GM21390 (cell line): ENCODE results near the gene KRTAP13-2.

Experiments
- ATAC-seq: cut with Tn5 transposase; IDR thresholded peaks from one replicate; pipeline ENCODE4 v1.9.1; 2021; ENCODE audit not compliant: unreplicated experiment

KRTAP13-2 gene, protein sequence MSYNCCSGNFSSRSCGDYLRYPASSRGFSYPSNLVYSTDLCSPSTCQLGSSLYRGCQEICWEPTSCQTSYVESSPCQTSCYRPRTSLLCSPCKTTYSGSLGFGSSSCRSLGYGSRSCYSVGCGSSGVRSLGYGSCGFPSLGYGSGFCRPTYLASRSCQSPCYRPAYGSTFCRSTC

DNA sequence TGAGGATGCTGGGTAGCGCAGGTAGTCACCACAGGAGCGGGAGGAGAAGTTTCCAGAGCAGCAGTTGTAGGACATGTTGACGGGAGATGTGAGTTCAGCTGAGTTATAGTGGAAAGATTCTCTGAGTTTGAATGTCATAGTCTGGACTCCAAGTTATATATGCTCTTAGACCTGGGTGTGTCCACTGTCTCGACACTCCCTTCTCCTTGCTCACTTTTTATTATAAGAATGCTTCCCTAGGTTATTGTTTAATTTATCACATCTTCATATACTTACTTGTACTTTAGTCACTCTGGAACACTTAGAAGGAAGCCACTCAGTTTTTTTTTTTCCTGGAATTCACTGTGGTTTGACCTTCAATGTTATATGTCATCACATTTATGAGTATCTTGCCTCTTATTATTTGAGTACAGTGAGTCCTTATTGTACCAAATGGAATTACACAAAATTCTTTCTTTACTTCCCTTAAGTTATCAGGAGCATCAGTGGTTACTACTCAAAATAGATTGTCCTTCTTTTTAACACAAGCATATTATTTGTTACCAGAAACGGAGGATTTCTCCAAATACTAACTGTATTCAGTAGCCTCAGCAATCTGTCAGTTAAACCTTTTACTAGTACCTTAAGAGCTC lies at the start of gene KRTAP13-2:
Gene KRTAP13-2 (minus strand): TSS at position 133 of the 632 bp plus-strand sequence. CDS start 58 bp downstream, at position 75.
- no peak for ATAC-seq

DNA sequence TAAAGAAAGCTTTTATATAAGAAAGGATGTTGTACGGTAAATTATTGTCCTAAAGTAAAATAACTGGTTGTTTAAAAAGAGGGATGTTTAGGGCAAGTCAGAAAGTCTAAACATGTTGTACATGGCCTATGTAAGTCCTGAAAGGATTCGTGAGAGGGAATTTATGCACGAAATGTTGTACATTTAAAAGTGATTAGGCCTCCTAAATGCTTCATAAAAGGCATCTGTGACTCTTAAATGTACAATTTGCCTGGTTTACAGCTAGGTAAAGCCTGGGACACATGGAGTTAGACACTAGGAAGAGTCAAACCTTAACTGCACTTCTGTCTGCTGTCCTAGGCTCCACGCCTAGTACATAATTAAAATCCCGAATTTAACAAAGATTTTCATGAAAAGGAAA lies 43.9 kb upstream of the KRTAP13-2 start:
- ATAC-seq, result no peak

DNA sequence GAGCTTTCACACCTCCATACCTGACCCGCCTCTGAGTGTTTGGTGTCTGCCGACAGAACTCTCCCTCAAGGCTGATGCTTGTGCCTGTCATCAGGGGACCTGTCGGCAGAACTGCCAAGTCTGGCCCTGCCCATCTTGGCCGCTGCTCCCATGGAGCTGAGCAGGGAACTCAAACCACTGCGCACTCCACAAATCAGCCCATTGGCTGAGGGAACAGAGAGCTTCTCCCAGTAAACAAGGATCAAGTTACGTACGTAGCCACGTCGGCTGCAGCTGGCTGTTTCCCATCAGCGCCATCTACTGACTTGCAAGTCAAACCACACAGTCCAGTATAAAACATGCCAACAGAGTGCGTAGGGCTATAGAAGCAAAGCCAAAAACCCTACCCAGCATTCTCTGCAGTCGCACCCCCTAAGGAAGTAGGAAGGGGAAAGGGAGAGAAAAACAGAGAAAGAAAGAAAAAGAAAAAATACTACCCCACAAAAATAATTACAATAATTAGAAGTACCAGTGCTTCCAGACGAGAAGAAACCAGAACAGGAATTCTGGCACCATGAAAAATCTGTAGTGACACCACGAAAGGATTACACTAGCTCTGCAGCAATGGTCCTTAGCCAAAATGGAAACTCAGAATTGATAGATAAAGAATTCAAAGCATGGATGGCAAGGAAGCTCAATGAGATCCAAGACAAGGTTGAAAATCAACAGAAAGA lies 36.9 kb upstream of the KRTAP13-2 start:
- no peak for ATAC-seq

DNA sequence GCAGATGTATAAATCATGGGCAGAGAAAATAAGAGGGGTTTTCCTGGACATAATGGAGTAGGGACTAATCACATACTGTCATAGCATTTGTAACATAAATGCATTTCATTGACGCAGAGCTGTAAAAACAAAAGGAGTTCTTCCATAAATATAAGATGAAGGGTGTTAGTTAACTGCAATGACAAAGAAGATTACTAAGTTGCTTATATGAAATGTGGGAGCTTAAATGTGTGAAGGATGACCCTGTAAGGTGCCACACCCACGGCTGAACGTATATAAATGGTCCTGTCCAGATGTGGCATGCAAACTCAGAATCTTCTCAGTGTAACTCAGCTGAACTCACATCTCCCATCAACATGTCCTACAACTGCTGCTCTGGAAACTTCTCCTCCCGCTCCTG lies 23.7 kb upstream of the KRTAP13-2 start, which contains the start of gene KRTAP13-1:
Gene KRTAP13-1 (plus strand): TSS at position 301 of the 400 bp plus-strand sequence. CDS start 56 bp downstream, at position 357.
- ATAC-seq, result no peak

DNA sequence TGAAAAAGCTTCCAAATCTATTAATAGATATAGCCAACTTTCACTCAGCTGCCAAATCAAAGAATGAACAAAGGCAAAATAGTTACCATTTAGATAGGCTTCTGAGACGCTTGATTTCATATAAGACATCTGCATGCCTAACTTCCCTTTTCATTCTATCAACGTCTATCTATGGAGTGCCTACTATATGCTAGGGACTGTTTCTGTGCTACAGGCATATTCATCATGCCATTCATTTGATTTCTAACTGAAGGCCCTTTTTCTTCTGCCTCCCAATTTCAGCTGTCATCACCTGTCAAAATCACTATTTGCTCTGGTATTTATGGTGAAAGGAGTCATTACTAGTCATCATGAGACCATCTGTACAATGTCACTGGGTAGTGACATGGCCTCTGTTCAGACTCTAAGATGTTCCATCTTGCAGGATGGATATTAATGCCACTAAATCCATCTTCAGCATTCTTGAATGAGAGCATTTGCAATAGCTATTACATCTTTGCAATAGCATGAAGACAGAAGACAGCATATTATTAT lies 19.5 kb upstream of the KRTAP13-2 start:
- no peak for ATAC-seq

DNA sequence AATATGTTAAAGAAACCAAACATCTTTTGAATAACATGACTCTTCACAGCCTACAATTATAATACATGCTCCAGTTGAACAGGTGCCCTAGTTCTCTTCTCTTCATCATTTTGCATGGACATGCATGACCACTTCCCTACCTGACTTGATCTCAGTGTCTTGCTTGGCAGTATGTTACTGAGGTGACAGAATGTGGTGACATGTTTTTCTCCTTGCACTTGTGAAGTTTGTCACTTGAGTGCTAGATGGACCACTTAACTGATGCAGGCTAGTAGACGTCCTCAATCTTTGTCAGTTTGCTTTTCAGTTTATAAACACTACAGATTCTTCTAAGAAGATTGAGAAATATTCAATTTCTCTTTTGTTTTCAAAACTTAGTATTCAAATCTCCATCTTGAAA lies 10.1 kb upstream of the KRTAP13-2 start:
- no peak for ATAC-seq

DNA sequence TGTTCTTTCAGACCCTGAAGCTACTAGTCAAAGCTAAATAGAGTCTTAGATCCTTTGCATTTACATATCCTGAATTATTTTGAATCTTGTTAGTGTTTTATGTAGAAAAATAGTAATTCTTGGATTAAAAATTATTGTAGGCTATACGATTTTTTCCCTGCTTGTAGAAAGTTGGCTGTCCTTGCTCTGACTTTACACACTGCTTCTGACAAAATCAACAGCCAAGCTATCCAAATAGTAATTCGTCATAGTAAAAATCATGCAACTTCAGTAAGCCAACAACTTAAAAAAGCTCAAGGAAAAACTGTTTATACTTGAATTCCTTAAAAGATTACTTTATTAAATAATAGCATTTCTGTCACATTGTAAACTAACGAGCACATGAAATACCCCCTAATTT lies 16.2 kb downstream of the KRTAP13-2 start:
- no peak for ATAC-seq

DNA sequence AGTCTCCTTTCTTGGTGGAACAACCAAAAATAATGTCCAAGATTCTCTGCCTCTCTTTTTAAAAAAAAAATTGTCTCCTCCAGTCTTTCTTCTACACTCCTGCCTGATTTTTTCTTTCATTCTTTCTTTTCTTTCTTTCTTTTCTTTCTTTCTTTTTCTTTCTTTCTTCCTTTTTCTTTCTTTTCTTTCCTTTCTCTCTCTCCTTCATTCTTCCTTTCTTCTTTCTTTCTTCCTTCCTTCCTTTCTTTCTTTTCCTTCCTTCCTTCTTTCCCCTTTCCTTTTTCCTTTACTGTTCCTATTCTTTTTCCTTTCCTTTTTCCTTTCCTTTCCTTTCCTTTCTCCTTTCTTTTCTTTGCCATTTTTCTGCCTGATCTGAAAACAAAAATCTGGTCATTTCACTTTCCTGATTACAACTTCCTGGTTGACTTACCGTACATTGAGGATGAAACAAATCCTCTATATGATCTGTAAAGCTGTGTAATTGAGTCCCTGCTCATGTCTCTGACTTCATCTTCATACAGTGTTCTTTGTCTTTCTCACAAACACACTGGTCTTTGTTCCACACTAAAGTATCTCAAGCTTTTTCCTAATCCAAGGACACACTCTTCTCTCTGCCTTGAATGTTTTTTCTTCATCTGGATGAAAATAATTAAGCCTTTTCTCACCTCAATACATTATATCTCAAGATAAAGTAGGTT lies 17.6 kb downstream of the KRTAP13-2 start:
- ATAC-seq, result no peak

DNA sequence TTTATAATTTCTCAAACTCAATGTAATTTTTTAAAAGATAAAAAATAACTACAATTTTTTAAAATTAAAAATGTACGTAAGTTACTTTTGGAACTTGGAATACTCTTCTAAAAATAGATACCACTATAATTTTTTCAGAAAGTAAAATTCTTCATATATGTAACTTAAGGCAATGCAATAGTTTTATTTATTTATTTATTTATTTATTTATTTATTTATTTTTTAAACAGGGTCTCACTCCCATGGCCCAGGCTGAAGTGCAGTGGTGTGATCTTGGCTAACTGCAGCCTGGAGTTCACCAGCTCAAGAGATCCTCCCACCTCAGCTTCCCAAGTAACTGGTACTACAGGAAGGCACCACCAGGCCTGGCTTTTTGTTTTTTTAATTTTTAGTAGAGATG lies 20.5 kb downstream of the KRTAP13-2 start:
- ATAC-seq, result no peak

DNA sequence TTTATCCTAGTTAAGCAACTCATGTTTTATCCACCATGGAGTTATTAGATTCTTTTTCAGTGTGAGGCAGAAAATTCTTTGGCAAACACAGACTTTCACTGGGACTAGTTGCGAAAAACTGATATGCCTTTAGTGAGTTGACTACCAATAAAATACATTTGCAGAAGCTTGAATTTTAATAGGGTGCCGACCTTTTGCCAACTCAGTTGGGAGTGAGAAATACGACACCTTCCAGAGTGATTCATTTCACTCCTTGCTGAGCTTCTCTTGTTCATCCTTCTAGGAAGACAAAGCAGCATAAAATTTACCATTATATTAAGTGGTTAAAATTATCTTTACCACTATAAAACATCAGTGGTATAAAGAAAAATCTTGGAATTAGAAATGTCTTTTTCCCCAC lies 22.5 kb downstream of the KRTAP13-2 start:
- no peak for ATAC-seq

DNA sequence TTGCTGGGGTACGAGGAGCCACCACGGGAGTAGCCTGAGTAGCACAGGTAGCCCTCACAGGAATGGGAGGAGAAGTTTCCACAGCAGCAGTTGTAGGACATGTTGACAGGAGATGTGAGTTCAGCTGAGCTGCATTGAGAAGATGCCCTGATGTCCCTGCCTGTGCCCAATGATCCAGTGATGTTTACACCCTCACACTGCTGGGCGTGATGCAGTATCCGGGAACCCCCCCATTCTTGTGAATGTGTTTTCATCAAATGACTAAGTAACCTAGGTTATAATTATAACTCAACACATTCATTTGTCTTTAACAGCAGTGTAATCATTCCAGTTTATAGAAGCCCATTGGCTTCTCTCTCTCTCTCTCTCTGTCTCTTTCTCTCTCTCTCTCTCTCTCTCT lies 23.6 kb downstream of the KRTAP13-2 start, which contains the start of gene KRTAP23-1:
Gene KRTAP23-1 (minus strand): TSS at position 101 of the 400 bp plus-strand sequence. CDS start 0 bp downstream, at position 101.
- ATAC-seq, result no peak

DNA sequence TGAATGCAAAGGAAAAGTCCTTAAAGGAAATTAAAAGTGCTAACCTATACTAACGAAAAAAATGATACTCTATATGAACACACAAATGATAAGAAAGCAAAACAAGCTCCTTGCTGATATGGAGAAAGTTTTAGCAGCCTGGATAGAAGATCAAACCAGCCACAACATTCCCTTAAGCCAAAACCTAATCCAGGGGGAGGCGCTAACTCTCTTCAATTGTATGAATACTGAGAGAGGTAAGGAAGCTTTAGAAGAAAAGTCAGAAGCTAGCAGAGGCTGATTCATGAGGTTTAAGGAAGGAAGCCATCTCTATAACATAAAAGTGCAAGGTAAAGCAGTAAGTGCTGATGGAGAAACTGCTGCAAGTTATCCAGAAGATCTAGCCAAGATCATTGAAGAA lies 27.1 kb downstream of the KRTAP13-2 start:
- ATAC-seq, result no peak

DNA sequence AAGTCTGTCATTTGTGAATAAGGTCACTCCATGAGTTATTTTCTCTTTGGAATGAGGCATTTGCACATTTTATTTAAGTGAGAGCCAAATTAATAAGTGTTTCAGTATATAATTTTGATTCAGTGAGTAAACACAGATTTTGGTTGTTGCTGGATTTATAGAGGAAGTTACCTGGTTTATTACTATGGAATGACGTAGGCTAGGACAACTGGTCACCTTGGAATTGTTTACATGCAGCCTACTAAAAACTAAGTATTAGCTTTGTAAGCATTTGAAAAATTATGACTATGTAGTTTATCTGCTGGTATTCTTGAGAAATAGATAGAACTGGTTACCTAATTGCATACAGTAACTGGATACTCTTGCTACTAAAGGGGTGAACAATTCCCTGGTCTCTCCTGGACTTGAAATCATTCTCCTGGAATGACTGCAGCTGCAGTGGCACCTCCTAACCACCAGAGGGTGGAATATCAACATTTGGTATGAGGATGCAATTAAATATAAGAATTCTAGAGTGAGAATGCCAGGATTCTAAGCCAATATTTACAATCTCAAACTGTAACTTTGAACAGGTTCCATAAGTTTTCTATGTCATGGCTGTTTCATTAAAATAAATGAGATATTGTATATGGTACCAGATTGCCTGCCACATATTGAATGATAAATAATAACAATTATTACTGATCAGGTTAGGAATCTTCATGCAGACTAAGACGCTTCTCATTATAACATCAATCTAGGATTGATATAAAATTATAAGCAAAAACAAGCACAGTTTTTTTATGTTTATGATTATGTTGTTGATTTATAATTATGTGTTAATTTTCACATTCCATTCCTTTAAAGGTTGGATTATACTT lies 31.1 kb downstream of the KRTAP13-2 start:
- no peak for ATAC-seq

DNA sequence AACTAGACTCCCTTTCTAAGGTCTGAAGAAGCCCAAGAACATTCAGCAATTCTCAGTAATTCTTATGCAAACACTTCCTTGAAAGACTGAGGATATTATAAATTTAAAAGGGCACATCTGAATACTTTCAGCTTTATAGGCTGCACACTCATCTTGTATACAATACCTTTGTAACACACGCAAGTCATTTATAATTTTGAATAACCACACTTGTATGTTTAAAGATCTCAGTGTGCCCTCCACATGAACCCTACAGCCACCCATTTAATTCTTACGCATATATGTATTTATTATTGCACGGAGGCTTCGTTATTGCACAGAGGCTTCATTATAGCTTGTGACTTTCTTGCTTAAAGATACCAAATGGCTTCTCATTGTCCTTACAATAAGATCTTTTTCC lies 33.4 kb downstream of the KRTAP13-2 start:
- ATAC-seq, result no peak

DNA sequence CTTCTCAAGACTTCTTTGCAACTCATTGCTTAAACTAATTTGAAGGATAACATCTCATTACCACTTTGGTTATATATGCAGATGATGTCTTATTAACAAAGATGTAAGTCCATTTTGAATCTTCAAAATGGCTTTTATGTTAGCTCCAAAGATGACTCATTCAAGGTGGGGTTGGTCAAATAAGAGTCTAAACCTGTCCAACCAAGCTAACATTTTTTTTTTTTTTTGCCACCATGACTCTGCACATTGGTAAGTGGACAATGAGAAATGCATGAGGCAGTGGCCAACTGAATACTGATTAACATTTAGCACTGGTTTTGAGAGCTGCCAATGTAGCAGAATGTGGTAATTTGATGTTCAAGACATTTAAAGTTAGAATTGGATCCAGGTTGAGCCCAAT lies 34.3 kb downstream of the KRTAP13-2 start:
- no peak for ATAC-seq

DNA sequence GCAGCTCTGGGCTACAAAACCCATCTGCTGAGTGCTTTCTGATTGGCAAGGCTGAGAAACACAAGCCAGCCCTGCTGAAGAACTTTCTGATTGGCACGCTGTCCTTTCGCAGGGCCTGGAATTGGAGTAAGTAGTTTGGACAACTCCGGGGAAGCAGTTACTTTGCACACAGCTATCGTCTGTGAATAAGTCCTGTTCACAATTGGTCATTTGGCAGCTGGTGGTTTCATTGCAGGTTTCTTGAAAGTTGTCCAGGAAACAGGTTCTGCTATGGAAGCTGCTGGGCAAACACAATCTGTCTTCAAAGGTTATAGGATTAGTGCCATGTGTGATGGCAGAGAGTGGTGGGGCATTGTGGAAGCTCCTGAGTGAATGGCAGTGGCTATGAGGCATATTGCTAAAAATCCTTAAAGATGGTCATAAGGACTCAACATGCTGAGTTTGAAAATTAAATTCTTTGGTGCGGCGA lies 34.8 kb downstream of the KRTAP13-2 start, which contains the start of gene KRTAP27-1:
Gene KRTAP27-1 (minus strand): TSS at position 419 of the 469 bp plus-strand sequence. CDS start 26 bp downstream, at position 393.
- no peak for ATAC-seq

DNA sequence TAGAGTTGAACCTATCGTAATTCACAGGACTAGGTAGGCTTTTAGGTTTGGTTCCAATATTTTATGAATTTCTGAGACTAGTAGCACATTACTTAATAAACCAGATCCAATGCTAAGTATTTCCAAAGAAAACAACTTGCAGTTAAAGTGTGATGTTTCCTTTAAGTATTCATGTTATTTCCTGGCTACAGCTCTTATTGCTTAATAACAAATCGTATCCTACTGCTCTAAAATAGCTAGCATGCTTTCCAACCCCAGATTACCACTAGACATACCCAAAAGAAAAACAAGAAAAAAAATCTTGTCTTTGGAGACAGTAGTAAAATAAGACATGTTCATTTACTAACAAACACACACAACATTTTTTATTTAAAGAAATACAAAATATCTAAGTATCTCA lies 35.5 kb downstream of the KRTAP13-2 start:
- ATAC-seq, result no peak

DNA sequence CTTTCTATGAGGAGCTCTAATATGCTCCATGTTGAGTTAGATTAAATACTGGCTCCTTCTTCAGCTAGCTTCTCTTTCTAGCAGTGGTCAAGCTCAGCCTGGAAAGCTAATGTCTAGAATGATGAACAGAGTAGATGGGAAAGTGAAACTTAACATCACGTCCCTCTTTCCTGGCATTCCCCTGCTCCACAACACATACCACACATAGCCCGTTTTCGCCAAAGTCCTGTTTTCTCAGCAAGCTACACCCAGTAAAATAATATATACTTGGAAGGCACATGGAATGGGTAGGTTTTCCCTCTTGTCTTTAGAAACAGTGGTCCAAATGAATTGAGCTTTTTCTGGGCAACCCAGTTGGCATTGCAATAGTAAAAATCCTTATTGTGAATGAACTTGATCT lies 38.3 kb downstream of the KRTAP13-2 start:
- no peak for ATAC-seq

DNA sequence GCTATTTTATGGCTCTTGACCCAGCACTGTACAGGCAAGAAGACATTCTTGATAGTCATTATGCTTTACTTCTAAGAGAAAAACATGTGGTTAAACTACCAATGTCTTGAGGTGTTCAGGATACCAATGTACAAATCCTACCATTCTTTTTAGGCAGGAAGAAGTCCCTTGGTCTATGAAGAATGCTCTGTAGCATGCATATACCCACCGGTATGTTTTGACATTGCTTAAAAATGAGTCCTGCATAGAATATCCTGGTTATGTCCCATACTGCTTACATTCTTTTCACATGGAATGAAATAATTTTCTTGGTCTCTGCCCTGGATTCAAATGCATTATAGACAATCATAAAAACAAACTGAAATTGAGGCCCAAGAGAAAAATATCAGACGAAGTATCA lies 39.4 kb downstream of the KRTAP13-2 start:
- no peak for ATAC-seq
